H9 (cell line): Measurements from ENCODE around the gene SLC39A7. TPM values are rescaled to one million over a fixed set of nuclear protein-coding genes. Genes with fewer than 3 reads are reported as not detected.
A peak's percentile ranks its signal among the peaks of the same experiment; 100 is the strongest.

Source experiments
- DNase-seq: peaks from one replicate; pipeline ENCODE4 v3.0.0-alpha.2; 2017
- H2AFZ ChIP-seq: one replicate; pipeline ENCODE4 v1.6.1; 2013; ENCODE audit warnings: mild to moderate bottlenecking, low read length, control low read depth, moderate library complexity
- H2AK5ac ChIP-seq: 2 replicates; pipeline ENCODE4 v1.6.1; 2013; ENCODE audit warnings: low read length, control low read depth, mixed read lengths; ENCODE audit not compliant: insufficient read length
- H2BK120ac ChIP-seq: one replicate; pipeline ENCODE4 v1.6.1; 2013; ENCODE audit warnings: low read depth, mild to moderate bottlenecking, low read length, control low read depth, inconsistent platforms; ENCODE audit not compliant: poor library complexity, severe bottlenecking
- H2BK12ac ChIP-seq: 2 replicates; pipeline ENCODE4 v1.6.1; 2013; ENCODE audit warnings: low read length, control low read depth, mixed read lengths, low read depth; ENCODE audit not compliant: insufficient read length
- H2BK15ac ChIP-seq: 2 replicates; pipeline ENCODE4 v1.6.1; 2013; ENCODE audit warnings: low read depth, low read length, control low read depth
- H2BK20ac ChIP-seq: one replicate; pipeline ENCODE4 v1.6.1; 2013; ENCODE audit warnings: low read depth, mild to moderate bottlenecking, low read length, control low read depth, inconsistent platforms; ENCODE audit not compliant: poor library complexity, severe bottlenecking
- H2BK5ac ChIP-seq: 2 replicates; pipeline ENCODE4 v1.6.1; 2013; ENCODE audit warnings: low read length, control low read depth, mixed read lengths; ENCODE audit not compliant: insufficient read length
- H3K14ac ChIP-seq: 2 replicates; pipeline ENCODE4 v1.6.1; 2013; ENCODE audit warnings: low read length, control low read depth; ENCODE audit not compliant: insufficient read depth
- H3K18ac ChIP-seq: 2 replicates; pipeline ENCODE4 v1.6.1; 2013; ENCODE audit warnings: low read depth, mild to moderate bottlenecking, mixed read lengths, low read length, control low read depth; ENCODE audit not compliant: insufficient read length
- H3K23ac ChIP-seq: 2 replicates; pipeline ENCODE4 v1.6.1; 2013; ENCODE audit warnings: low read length, control low read depth, mixed read lengths, low read depth; ENCODE audit not compliant: insufficient read length
- H3K23me2 ChIP-seq: 2 replicates; pipeline ENCODE4 v1.6.1; 2013; ENCODE audit warnings: low read depth, mild to moderate bottlenecking, mixed read lengths, low read length, control low read depth; ENCODE audit not compliant: insufficient read length, poor library complexity, severe bottlenecking
- H3K27ac ChIP-seq: 2 replicates; pipeline ENCODE4 v1.5.1; 2013; ENCODE audit warnings: low read length, control low read depth, mixed read lengths, low read depth; ENCODE audit not compliant: insufficient read length
- H3K27me3 ChIP-seq: 2 replicates; pipeline ENCODE4 v1.6.1; 2013; ENCODE audit warnings: low read length, control low read depth, inconsistent platforms; ENCODE audit not compliant: insufficient read depth
- H3K4ac ChIP-seq: 2 replicates; pipeline ENCODE4 v1.6.1; 2013; ENCODE audit warnings: low read depth, mild to moderate bottlenecking, control low read depth, inconsistent platforms, low read length, moderate library complexity
- H3K4me1 ChIP-seq: 2 replicates; pipeline ENCODE4 v1.6.1; 2013; ENCODE audit warnings: low read length, control low read depth, inconsistent platforms; ENCODE audit not compliant: insufficient read depth
- H3K4me2 ChIP-seq: 2 replicates; pipeline ENCODE4 v1.6.1; 2013; ENCODE audit warnings: low read length, control low read depth, mixed read lengths; ENCODE audit not compliant: insufficient read length, insufficient read depth
- H3K56ac ChIP-seq: 2 replicates; pipeline ENCODE4 v1.6.1; 2013; ENCODE audit warnings: low read depth, mild to moderate bottlenecking, mixed read lengths, low read length, control low read depth; ENCODE audit not compliant: insufficient read length
- H3K79me1 ChIP-seq: 2 replicates; pipeline ENCODE4 v1.6.1; 2013; ENCODE audit warnings: low read depth, mild to moderate bottlenecking, moderate library complexity, low read length, control low read depth, inconsistent platforms; ENCODE audit not compliant: insufficient read depth, poor library complexity, severe bottlenecking
- H3K79me2 ChIP-seq: 2 replicates; pipeline ENCODE4 v1.6.1; 2013; ENCODE audit warnings: low read length, control low read depth, inconsistent platforms; ENCODE audit not compliant: insufficient read depth
- H3K9ac ChIP-seq: 2 replicates; pipeline ENCODE4 v1.6.1; 2013; ENCODE audit warnings: low read length, control low read depth, mixed read lengths; ENCODE audit not compliant: insufficient read length; ENCODE audit errors: extremely low read depth
- H3K9me3 ChIP-seq: one replicate; pipeline ENCODE4 v1.6.1; 2013; ENCODE audit warnings: low read depth, low read length, inconsistent platforms; ENCODE audit not compliant: control insufficient read depth
- H3T11ph ChIP-seq: one replicate; pipeline ENCODE4 v1.6.1; 2013; ENCODE audit warnings: mild to moderate bottlenecking, low read length, control low read depth, inconsistent platforms
- H4K20me1 ChIP-seq: one replicate; pipeline ENCODE4 v1.6.1; 2013; ENCODE audit not compliant: control insufficient read depth, insufficient read length, insufficient read depth
- H4K5ac ChIP-seq: 2 replicates; pipeline ENCODE4 v1.6.1; 2013; ENCODE audit warnings: low read depth, mild to moderate bottlenecking, mixed read lengths, low read length, control low read depth; ENCODE audit not compliant: insufficient read length
- H4K8ac ChIP-seq: replicated peaks from 2 replicates; pipeline ENCODE4 v1.6.1; 2013; ENCODE audit warnings: low read length, control low read depth, mixed read lengths, low read depth; ENCODE audit not compliant: insufficient read length
- H4K91ac ChIP-seq: 2 replicates; pipeline ENCODE4 v1.6.1; 2013; ENCODE audit warnings: low read depth, mild to moderate bottlenecking, moderate library complexity, mixed read lengths, low read length, control low read depth; ENCODE audit not compliant: insufficient read length
- H3K27ac Mint-ChIP-seq, 3 experiments: 2 replicates in 2 of 3; 3 replicates in 1 of 3; pipeline ENCODE4 v1.8.0; 2020 to 2021; ENCODE audit warnings: mixed read lengths in 3 of 3, mild to moderate bottlenecking in 1 of 3, moderate library complexity in 1 of 3
- H3K27me3 Mint-ChIP-seq: 2 replicates; pipeline ENCODE4 v1.8.0; 2021; ENCODE audit warnings: low read depth, mild to moderate bottlenecking, moderate library complexity, mixed read lengths
- H3K36me3 Mint-ChIP-seq, 3 experiments: 2 replicates in 2 of 3; 3 replicates in 1 of 3; pipeline ENCODE4 v1.8.0; 2020 to 2021; ENCODE audit warnings: low read depth in 3 of 3, mixed read lengths in 3 of 3; ENCODE audit not compliant: insufficient read depth in 1 of 3
- H3K4me1 Mint-ChIP-seq, 2 experiments: 2 replicates each; pipeline ENCODE4 v1.8.0; 2020; ENCODE audit warnings: mixed read lengths in 2 of 2
- H3K4me3 Mint-ChIP-seq, 2 experiments: 2 replicates in 1 of 2; 3 replicates in 1 of 2; pipeline ENCODE4 v1.8.0; 2020 to 2021; ENCODE audit warnings: mild to moderate bottlenecking in 2 of 2, mixed read lengths in 2 of 2, moderate library complexity in 1 of 2
- H3K9me3 Mint-ChIP-seq, 2 experiments: 2 replicates in 1 of 2; 3 replicates in 1 of 2; pipeline ENCODE4 v1.8.0; 2020; ENCODE audit warnings: mild to moderate bottlenecking in 2 of 2, mixed read lengths in 2 of 2, moderate library complexity in 1 of 2
- WGBS: extraction: QIAGEN DNeasy Blood & Tissue Kit; methylation state at CpG from one replicate; pipeline ENCODE4 v1.1.7; 2013; ENCODE audit warnings: missing lambda C conversion rate, low lambda C conversion rate, mixed read lengths; ENCODE audit not compliant: insufficient read length; ENCODE audit errors: extremely low coverage; 5-methylcytosine and 5-hydroxymethylcytosine counted together
- long read RNA-seq: library from polyadenylated mRNA; unstranded; transcript quantifications from one replicate; pipeline ENCODE4 v2.0.0, GENCODE V29; 2020
- total RNA-seq: library from RNA; stranded (reverse); gene quantifications from 2 replicates; pipeline ENCODE4 v1.2.1, GENCODE V29; 2021
- TF ChIP-seq, protein P1 (sequence below): fragments of 200-600 bp; sonication (generic); conservative IDR thresholded peaks from 3 replicates; pipeline ENCODE4 v1.8.0; 2021; ENCODE audit warnings: antibody characterized with exemption, mild to moderate bottlenecking

The SLC39A7 gene, protein sequence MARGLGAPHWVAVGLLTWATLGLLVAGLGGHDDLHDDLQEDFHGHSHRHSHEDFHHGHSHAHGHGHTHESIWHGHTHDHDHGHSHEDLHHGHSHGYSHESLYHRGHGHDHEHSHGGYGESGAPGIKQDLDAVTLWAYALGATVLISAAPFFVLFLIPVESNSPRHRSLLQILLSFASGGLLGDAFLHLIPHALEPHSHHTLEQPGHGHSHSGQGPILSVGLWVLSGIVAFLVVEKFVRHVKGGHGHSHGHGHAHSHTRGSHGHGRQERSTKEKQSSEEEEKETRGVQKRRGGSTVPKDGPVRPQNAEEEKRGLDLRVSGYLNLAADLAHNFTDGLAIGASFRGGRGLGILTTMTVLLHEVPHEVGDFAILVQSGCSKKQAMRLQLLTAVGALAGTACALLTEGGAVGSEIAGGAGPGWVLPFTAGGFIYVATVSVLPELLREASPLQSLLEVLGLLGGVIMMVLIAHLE
- 105 and 107 TPM in 2 replicates for total RNA-seq
- long read RNA-seq, transcript SLC39A7-202 (7 exons, 2,409 nt): major isoform, 20 of 74 reads
- long read RNA-seq, transcript SLC39A7-201 (8 exons, 2,153 nt): minor isoform, 19 of 74 reads
- long read RNA-seq, partial matches to known transcripts: 30 of 74 reads
- long read RNA-seq, other reads (novel, unspliced or antisense): 4 of 74 reads

DNA sequence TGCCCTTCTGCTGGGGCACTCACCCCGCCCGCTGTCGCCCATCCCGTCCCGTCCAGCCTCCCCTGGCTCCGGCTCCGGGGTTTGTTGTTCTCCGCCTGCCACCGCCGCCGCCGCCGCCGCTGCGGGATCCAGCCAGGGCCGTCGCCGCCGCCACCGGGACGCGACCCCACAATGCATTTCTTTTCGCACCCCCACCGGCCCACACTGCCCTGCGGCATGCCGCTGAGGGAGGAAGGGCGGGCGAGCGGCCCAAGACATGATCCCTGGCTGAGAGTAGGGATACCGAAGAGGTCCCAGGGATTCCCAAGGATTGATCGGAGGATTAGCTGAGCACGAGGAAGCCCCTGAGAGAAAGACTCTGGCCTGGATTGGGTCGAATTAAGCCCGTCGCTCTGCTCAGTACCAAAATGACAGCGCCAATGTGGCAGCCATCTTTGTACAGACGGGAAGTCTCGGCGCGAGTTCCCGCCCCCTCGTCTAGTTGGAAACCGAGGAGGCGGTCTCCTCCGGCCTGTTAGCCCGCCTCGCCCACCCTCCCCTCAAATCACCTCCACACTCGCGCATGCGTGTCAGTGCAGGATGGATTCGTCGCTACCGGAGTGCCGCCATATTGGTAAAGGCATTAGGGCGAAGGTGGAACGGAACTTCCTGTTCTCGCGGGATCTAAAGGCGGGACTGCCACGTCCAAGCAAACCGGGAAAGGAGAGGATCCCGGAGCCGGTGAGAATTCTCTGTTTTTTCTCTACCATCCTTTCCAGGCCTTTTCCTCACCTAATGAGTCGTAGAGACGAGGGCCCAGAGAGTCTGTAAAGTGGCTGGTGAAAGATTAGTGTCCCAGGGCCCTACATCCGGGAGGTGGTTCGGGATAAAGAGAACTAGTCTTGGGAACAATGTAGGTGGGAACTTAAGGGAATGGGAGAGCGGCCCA is at the start of gene SLC39A7, which contains the start of gene RXRB:
Gene SLC39A7 (plus strand): TSS at position 649 of the 928 bp plus-strand sequence. CDS start 379 bp downstream, outside the sequence.
Gene RXRB (minus strand): TSS at position 447 of the 928 bp plus-strand sequence. CDS start 189 bp downstream, at position 258.
- Histone ChIP-seq H4K91ac (no peak within 1 kb of the TSS), H3K14ac (peak within 1 kb of the TSS; percentile 87), H3K27me3 (peaks cover 3% of the 10 kb centered on the region; the same call in 1 of the 2 replicates), H2BK20ac (no peak within 1 kb of the TSS), H3T11ph (no peak within 1 kb of the TSS), H3K9me3 (no peaks in the 10 kb centered on the region), H3K23ac (no peak within 1 kb of the TSS), H2AK5ac (no peak within 1 kb of the TSS), H3K56ac (no peak within 1 kb of the TSS), H3K4me2 (peak within 1 kb of the TSS; percentile 86), H3K79me1 (no peaks in the 10 kb centered on the region), H3K79me2 (peaks cover 4% of the 10 kb centered on the region; the same call in 1 of the 2 replicates), H2BK5ac (no peak within 1 kb of the TSS), H3K27ac (peak within 1 kb of the TSS; percentile 57), H3K4me1 (peaks cover 12% of the 10 kb centered on the region; the same call in 1 of the 2 replicates), H2BK12ac (no peak within 1 kb of the TSS), H4K20me1 (no peaks in the 10 kb centered on the region), H3K23me2 (peaks cover 17% of the 10 kb centered on the region), H2BK120ac (no peak within 1 kb of the TSS), H3K9ac (peak within 1 kb of the TSS; percentile 88), H4K5ac (no peak within 1 kb of the TSS), H2AFZ (no peak within 1 kb of the TSS), H2BK15ac (no peak within 1 kb of the TSS), H3K4ac (no peak within 1 kb of the TSS), H4K8ac (no peak within 1 kb of the TSS), H3K18ac (peak within 1 kb of the TSS; percentile 76)
- peak within 1 kb of the TSS; percentile 99 for H3K27ac Mint-ChIP-seq
- no CpG with 5 or more reads among the region's 68 CpGs for WGBS
- H3K36me3 Mint-ChIP-seq: peaks cover 34 to 49% (median 38%) of the 10 kb centered on the region in 3 experiments
- H3K9me3 Mint-ChIP-seq: no peaks in the 10 kb centered on the region; a peak in 1 of 5 replicates
- DNase-seq: peak; percentile 98
- H3K4me1 Mint-ChIP-seq: peaks cover 40 to 50% of the 10 kb centered on the region in 2 experiments
- TF ChIP-seq, protein P1, sequence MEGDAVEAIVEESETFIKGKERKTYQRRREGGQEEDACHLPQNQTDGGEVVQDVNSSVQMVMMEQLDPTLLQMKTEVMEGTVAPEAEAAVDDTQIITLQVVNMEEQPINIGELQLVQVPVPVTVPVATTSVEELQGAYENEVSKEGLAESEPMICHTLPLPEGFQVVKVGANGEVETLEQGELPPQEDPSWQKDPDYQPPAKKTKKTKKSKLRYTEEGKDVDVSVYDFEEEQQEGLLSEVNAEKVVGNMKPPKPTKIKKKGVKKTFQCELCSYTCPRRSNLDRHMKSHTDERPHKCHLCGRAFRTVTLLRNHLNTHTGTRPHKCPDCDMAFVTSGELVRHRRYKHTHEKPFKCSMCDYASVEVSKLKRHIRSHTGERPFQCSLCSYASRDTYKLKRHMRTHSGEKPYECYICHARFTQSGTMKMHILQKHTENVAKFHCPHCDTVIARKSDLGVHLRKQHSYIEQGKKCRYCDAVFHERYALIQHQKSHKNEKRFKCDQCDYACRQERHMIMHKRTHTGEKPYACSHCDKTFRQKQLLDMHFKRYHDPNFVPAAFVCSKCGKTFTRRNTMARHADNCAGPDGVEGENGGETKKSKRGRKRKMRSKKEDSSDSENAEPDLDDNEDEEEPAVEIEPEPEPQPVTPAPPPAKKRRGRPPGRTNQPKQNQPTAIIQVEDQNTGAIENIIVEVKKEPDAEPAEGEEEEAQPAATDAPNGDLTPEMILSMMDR: no peak
- H3K27me3 Mint-ChIP-seq: peaks cover 6% of the 10 kb centered on the region
- peak within 1 kb of the TSS; percentile 96 to 99 for H3K4me3 Mint-ChIP-seq
